Measurements from ENCODE around the gene KLHL4.
"Not testable (repeated sequence)": the region's sequence is repeated elsewhere in the genome, so short reads cannot be mapped to it uniquely, and the experiment has no call there.

The KLHL4 gene

GRCh38 chrX:87693204-87693603 is 175.6 kb downstream of the KLHL4 start:
- H3K9me2 ChIP-seq (replicated peaks; ENCODE audit: insufficient read depth, low read length) = no peaks in the 10 kb centered on the region
- no peaks in the 10 kb centered on the region for H3F3A ChIP-seq (ENCODE audit: insufficient read depth, low read length)
- peak; percentile 55 for DNase-seq
- peak overlapping the region; percentile 25; the same call in 1 of the 2 replicates for H3K27ac ChIP-seq (ENCODE audit: low read length)
- no peak for TF ChIP-seq CTCF (IDR thresholded peaks at IDR 0.05; ENCODE audit: low read length)
- no peak for TF ChIP-seq EZH2phosphoT487 (IDR thresholded peaks at IDR 0.05; ENCODE audit: low read length)
- TF ChIP-seq EZH2 (optimal IDR thresholded peaks at IDR 0.05; ENCODE audit: low read depth, low read length) = no peak
- H3K4me2 ChIP-seq (ENCODE audit: low read depth, low read length) = peak overlapping the region; percentile 14; the same call in 1 of the 2 replicates
- no peaks in the 10 kb centered on the region for H3K36me3 ChIP-seq (replicated peaks; ENCODE audit: insufficient read depth, low read length)
- no peak overlapping the region for H3K9ac ChIP-seq (ENCODE audit: low read length)
- no peaks in the 10 kb centered on the region for H4K20me1 ChIP-seq (ENCODE audit: insufficient read depth, low read length)
- peaks cover 4% of the 10 kb centered on the region; the same call in 1 of the 2 replicates for H3K4me1 ChIP-seq (ENCODE audit: low read length)
- no peaks in the 10 kb centered on the region for H3K9me3 ChIP-seq (replicated peaks; ENCODE audit: insufficient read depth, low read length)
- H3K79me2 ChIP-seq (ENCODE audit: low read length) = no peaks in the 10 kb centered on the region
- H3K27me3 ChIP-seq (replicated peaks; ENCODE audit: insufficient read depth, low read length) = no peaks in the 10 kb centered on the region
- H3K4me3 ChIP-seq (ENCODE audit: low read length) = no peak overlapping the region
- H2AFZ ChIP-seq (ENCODE audit: low read length) = no peak overlapping the region

- Histone ChIP-seq H3K4me1 (ENCODE audit: low read length) (peaks cover 4% of the 10 kb centered on the region; the same call in 1 of the 2 replicates), H3K9me3 (replicated peaks; ENCODE audit: insufficient read depth, low read length) (no peaks in the 10 kb centered on the region), H3K79me2 (ENCODE audit: low read length) (no peaks in the 10 kb centered on the region), H2AFZ (ENCODE audit: low read length) (no peak overlapping the region), H3K9me2 (replicated peaks; ENCODE audit: insufficient read depth, low read length) (no peaks in the 10 kb centered on the region), H3K9ac (ENCODE audit: low read length) (no peak overlapping the region), H3K27me3 (replicated peaks; ENCODE audit: insufficient read depth, low read length) (no peaks in the 10 kb centered on the region), H3K4me2 (ENCODE audit: low read depth, low read length) (no peak overlapping the region), H3K36me3 (replicated peaks; ENCODE audit: insufficient read depth, low read length) (no peaks in the 10 kb centered on the region), H3K4me3 (ENCODE audit: low read length) (no peak overlapping the region), H4K20me1 (ENCODE audit: insufficient read depth, low read length) (no peaks in the 10 kb centered on the region), H3F3A (ENCODE audit: insufficient read depth, low read length) (no peaks in the 10 kb centered on the region), H3K27ac (ENCODE audit: low read length) (no peak overlapping the region)
- TF ChIP-seq EZH2phosphoT487 (IDR thresholded peaks at IDR 0.05; ENCODE audit: low read length) (no peak), CTCF (IDR thresholded peaks at IDR 0.05; ENCODE audit: low read length) (peak; percentile 17)
- no peak for DNase-seq
Observed at GRCh38 chrX:87697409-87697808, 179.8 kb downstream of the KLHL4 start.

GRCh38 chrX:87702795-87703194 is 185.2 kb downstream of the KLHL4 start:
- no peak overlapping the region for H3K27ac ChIP-seq (ENCODE audit: low read length)
- H4K20me1 ChIP-seq (ENCODE audit: insufficient read depth, low read length) = no peaks in the 10 kb centered on the region
- H3K36me3 ChIP-seq (replicated peaks; ENCODE audit: insufficient read depth, low read length) = no peaks in the 10 kb centered on the region
- H3K9me2 ChIP-seq (replicated peaks; ENCODE audit: insufficient read depth, low read length) = no peaks in the 10 kb centered on the region
- no peaks in the 10 kb centered on the region for H3K9me3 ChIP-seq (replicated peaks; ENCODE audit: insufficient read depth, low read length)
- TF ChIP-seq EZH2phosphoT487 (IDR thresholded peaks at IDR 0.05; ENCODE audit: low read length) (no peak), CTCF (IDR thresholded peaks at IDR 0.05; ENCODE audit: low read length) (no peak), EZH2 (optimal IDR thresholded peaks at IDR 0.05; ENCODE audit: low read depth, low read length) (no peak)
- H3K9ac ChIP-seq (ENCODE audit: low read length) = no peak overlapping the region
- H3K4me3 ChIP-seq (ENCODE audit: low read length) = no peak overlapping the region
- H3F3A ChIP-seq (ENCODE audit: insufficient read depth, low read length) = no peaks in the 10 kb centered on the region
- DNase-seq = no peak
- H3K79me2 ChIP-seq (ENCODE audit: low read length) = no peaks in the 10 kb centered on the region
- H3K4me1 ChIP-seq (ENCODE audit: low read length) = no peaks in the 10 kb centered on the region
- H3K4me2 ChIP-seq (ENCODE audit: low read depth, low read length) = no peak overlapping the region
- H2AFZ ChIP-seq (ENCODE audit: low read length) = no peak overlapping the region
- no peaks in the 10 kb centered on the region for H3K27me3 ChIP-seq (replicated peaks; ENCODE audit: insufficient read depth, low read length)

- H3K9me3 ChIP-seq (replicated peaks; ENCODE audit: insufficient read depth, low read length); H2AFZ ChIP-seq (ENCODE audit: low read length); H3K79me2 ChIP-seq (ENCODE audit: low read length); H3K4me3 ChIP-seq (ENCODE audit: low read length); H3K9ac ChIP-seq (ENCODE audit: low read length); H3K4me1 ChIP-seq (ENCODE audit: low read length); H4K20me1 ChIP-seq (ENCODE audit: insufficient read depth, low read length); H3K4me2 ChIP-seq (ENCODE audit: low read depth, low read length); H3F3A ChIP-seq (ENCODE audit: insufficient read depth, low read length); H3K36me3 ChIP-seq (replicated peaks; ENCODE audit: insufficient read depth, low read length); DNase-seq; H3K9me2 ChIP-seq (replicated peaks; ENCODE audit: insufficient read depth, low read length); H3K27me3 ChIP-seq (replicated peaks; ENCODE audit: insufficient read depth, low read length); H3K27ac ChIP-seq (ENCODE audit: low read length): not testable (repeated sequence)
Observed at GRCh38 chrX:87703469-87703868, 185.9 kb downstream of the KLHL4 start.
